ENCODE results near the gene AIFM1.

The AIFM1 gene

DNA sequence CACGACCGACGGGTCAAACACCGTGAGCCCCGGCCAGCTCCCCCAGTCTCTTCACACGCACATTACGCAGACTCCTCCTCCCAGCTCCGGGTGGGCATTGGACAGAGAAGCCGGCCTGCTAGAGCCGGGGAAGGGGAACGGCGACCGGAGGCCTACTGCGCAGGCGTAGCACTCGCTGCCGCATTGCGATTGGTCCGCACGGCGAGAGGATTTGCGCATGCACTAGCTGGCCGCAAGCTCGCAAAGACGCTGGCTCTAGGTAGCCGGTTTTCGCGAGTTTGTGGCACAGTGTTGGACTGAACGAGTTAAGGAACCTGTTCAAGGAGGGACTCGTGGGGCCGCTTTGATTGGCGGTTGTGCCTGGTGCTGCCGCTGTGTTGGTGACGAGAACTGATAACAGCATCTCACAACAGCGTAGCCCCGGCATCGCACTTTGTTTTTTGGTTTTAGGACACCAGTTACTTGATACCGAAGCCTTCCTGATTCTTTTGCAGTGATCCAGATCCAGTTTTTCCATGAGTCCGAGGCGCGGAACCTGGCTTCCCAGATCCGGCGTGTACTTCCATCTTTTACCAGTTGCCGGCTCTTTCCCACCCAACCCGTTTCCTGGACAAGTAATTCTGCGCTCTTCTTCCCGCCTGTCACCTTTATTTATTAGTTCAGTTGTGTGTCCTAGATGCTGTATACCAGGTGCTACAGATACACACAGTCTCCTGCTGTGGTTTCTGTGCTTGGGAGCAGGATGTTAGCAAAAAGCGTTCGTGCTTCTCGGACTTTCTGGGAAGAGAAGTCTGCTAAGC, at the start of gene AIFM1:
AIFM1 (minus strand) TSS at position 139 of the 800 bp plus-strand sequence. CDS start 185 bp downstream, outside the sequence.
- peak; percentile 47 for DNase-seq

- DNase-seq = no peak
Measured at GRCh38 chrX:130213376-130213775, 47.7 kb upstream of the AIFM1 start.

DNA sequence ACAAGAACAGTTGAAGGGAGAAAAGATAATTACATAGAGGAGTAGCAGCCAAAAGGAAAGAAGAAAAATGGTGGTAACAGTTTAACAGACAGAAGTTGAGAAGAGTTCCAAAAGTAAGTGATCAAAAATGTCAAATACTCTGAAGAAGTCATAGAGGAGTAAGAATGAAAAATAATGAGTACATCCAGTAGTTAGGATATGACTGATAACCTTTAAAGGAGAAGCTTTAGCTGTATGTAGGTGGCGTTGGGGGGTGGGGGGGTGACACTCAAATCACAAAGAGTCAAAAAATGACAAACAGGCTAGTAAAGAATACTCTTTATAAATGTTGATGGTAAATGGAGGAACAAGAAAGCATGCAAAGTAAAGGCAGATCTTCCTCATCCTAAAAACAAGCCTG, 46.7 kb upstream of the AIFM1 start:
- DNase-seq = no peak

- DNase-seq = no peak
Measured at GRCh38 chrX:130211415-130212186, 46.0 kb upstream of the AIFM1 start.

- DNase-seq = no peak
Measured at GRCh38 chrX:130204647-130205046, 39.0 kb upstream of the AIFM1 start.

- DNase-seq = no peak
Measured at GRCh38 chrX:130197464-130197863, 31.8 kb upstream of the AIFM1 start.

GRCh38 chrX:130196466-130196865, 30.8 kb upstream of the AIFM1 start:
- DNase-seq = no peak

DNA sequence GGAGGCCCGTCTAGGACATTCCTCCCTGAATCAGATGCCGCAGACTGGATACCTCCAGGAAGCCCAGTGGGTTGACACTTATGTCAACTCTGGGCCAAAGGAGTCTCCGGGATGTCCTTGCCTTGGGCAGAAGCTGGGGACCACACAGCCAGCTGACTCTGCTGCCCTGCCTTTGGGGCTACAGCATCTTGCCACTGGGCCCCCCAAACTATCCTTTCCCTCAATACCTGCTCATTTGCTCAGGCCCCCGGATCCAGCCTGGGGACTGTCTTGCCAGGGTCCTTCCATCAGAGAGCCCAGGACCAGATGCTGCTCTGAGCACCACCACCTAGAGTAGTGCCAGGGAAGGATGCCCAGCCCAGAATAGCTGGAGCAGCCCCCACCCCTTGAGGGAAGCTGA, 25.2 kb upstream of the AIFM1 start:
- no peak for DNase-seq

DNA sequence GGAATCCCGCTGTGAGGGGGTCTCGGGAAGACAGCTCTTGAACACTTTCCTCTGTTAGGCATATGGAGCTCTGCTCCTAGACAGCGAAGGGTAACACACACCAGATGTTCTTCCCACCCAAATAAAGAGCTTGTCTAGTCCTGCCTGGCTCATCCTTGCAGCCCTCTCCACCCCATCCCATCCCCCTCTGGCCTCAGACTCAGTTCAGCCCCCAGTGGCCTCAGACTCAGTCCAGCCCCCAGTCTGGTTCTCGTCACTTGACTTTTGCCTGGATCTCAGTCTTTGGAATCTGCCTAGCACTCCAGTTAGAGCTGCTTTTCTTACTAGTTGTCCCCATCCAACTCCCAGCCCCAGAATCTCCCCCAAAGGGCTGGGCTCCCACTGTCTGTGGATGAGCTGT, 21.0 kb upstream of the AIFM1 start:
- no peak for DNase-seq

DNA sequence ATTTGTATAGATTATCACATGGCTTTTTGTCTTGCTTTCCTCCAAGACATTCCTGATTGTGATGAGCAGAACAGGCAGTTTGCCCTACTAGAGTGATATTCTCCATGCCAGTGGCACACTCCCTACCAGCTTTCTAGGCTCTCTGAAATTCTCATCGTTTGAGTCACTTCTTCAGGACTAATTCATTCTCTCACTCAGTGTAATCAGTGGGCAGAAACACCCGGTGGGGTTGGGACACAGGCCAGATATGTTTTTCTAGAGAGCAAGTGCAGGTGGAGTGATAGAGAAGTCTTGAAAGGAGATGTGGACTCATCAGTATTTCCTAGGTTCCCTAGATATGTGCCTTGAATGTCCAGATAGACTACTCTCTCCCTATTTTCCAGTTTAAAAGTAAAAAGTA, 19.2 kb upstream of the AIFM1 start:
- no peak for DNase-seq

- DNase-seq = no peak
Measured at GRCh38 chrX:130184168-130184567, 18.5 kb upstream of the AIFM1 start.

DNA sequence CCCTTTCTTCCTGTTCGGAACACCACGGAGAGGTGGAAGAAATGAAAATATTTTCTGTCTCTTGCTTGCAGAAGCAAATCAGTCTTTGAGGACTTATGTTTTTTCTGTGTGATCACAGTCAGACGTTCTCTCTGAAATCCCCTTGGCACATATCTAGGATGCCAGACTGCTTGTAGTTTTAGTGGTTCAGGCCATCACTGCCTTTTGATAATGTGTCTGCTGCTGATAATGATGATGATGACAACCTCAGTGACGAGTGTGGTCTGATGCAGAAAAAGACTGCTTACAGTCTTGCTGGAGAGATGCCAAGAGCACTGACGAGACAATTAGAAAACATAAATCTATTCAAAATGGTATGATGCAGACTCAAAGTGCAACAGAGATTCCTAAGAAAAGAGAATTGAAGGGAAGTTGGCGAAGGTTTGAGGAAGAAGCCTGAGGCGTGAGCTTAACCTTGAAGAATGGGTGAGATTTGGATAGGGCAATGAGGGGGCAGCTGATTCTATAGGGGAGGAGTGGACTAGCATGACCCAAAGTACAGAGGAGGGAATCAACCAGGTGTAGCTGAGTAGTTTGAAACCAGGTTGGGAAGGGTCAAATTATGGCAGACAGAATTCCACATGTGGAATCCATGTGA, 14.1 kb upstream of the AIFM1 start:
- DNase-seq = no peak

DNA sequence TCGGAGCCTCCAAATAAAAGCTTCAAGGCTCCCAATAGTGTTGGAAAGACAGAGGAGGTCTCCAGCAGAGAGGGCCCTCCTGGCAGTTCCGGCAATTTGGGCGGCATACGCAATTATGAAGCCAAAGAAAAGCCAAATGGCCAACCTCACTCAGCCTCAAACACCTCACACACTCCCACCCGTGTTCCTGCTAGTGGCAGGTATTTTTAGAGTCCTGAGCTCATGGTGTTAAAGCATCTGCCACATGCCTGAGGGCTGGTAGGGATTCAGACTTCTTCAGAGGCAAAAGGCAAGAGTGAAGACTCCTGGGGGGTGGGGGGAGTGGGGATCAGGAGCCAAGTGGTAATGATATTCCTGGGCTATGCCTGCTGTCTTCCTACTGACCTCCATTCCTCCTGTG, 13.5 kb upstream of the AIFM1 start:
- DNase-seq = no peak

DNA sequence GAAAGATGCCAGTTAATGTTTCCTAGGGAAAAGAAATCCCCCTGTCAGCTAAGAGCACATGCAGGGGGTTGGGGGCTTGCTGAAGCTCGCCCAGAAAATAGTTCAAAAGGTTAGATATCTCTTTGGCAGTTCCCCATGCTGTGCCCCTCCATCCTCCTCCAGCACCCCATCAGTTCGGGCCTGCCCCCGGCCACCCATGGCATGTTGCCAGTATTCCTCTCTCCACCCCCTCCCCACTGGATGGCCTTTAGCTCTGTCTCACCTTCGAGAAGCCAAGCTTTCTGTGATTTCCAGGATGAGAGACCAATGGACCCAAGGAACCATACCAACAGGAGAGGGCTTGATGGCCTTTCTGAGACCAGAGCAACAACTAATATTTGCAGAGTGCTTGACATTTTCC, 11.3 kb upstream of the AIFM1 start:
- DNase-seq = no peak

GRCh38 chrX:130176354-130176776, 10.7 kb upstream of the AIFM1 start:
- no peak for DNase-seq

- no peak for DNase-seq
Measured at GRCh38 chrX:130174937-130175336, 9.3 kb upstream of the AIFM1 start.

GRCh38 chrX:130174045-130174704, 8.5 kb upstream of the AIFM1 start:
- no peak for DNase-seq

GRCh38 chrX:130173190-130173895, 7.7 kb upstream of the AIFM1 start:
- peak; percentile 5 for DNase-seq

- DNase-seq = no peak
Measured at GRCh38 chrX:130172127-130172845, 6.6 kb upstream of the AIFM1 start.

DNA sequence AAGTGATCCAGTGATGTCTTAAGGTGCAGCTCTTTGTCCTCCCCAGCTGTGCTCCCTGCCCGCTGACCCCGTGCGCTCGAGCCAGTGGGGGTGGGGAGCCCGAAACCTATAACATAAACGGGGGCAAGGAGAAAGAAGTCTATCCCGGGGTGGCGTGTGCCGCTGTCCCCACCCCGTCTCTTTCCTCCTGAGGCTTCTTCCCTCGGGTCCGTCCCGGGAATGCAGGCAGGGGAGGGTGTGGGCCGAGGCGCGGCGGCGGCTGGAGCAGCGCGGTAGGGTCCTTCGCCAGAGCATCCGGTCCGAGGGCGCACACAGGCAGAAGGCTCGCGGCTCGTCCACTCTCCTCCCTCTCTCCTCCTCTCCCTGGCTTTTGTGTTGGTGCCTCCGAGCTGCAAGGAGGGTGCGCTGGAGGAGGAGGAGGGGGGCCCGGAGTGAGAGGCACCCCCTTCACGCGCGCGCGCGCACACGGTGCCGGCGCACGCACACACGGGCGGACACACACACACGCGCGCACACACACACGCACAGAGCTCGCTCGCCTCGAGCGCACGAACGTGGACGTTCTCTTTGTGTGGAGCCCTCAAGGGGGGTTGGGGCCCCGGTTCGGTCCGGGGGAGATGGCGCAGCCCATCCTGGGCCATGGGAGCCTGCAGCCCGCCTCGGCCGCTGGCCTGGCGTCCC, 5.9 kb upstream of the AIFM1 start, which contains the start of gene RAB33A:
RAB33A (plus strand) TSS at position 517 of the 681 bp plus-strand sequence; CDS start at position 618, 101 bp downstream.
- DNase-seq = no peak

Data from KG1 (cell line).